Measurements from ENCODE around the gene LMAN1L.

- TF ChIP-seq CREB1 (CRISPR knock-in tag; IDR thresholded peaks at IDR 0.05) (no peak), KAT7 (CRISPR knock-in tag; IDR thresholded peaks at IDR 0.05; ENCODE audit: borderline replicate concordance) (no peak), CTCF (IDR thresholded peaks at IDR 0.05) (0 out of 2 replicates have a peak, but pooled peaks have one; percentile 17), ELF4 (CRISPR knock-in tag; IDR thresholded peaks at IDR 0.05; ENCODE audit: low read depth) (no peak), RELA (CRISPR knock-in tag; IDR thresholded peaks at IDR 0.05; ENCODE audit: borderline replicate concordance) (no peak), AFF4 (CRISPR knock-in tag; IDR thresholded peaks at IDR 0.05; ENCODE audit: borderline replicate concordance) (no peak), JUN (CRISPR knock-in tag; IDR thresholded peaks at IDR 0.05) (no peak), ZNF121 (CRISPR knock-in tag; IDR thresholded peaks at IDR 0.05) (no peak), FOXJ3 (CRISPR knock-in tag; IDR thresholded peaks at IDR 0.05; ENCODE audit: borderline replicate concordance) (no peak)
Measured at GRCh38 chr15:74788042-74788682, 24.5 kb upstream of the LMAN1L start.
